HUES6 (cell line): ENCODE data around the gene RNF144A.
"Not testable (repeated sequence)": the region's sequence is repeated elsewhere in the genome, so short reads cannot be mapped to it uniquely, and the experiment has no call there.

Experiments
- H3K27ac ChIP-seq: 2 replicates; pipeline ENCODE4 v1.7.0; 2013; ENCODE audit warnings: low read depth, mild to moderate bottlenecking, low read length, inconsistent platforms
- H3K27me3 ChIP-seq: 2 replicates; pipeline ENCODE4 v1.6.1; 2013; ENCODE audit warnings: low read length; ENCODE audit not compliant: control insufficient read depth, insufficient read depth
- H3K36me3 ChIP-seq: 2 replicates; pipeline ENCODE4 v1.6.1; 2013; ENCODE audit warnings: low read length; ENCODE audit not compliant: control insufficient read depth, insufficient read depth
- H3K4me1 ChIP-seq: 2 replicates; pipeline ENCODE4 v1.6.1; 2013; ENCODE audit warnings: low read length; ENCODE audit not compliant: control insufficient read depth, insufficient read depth
- H3K4me3 ChIP-seq: 2 replicates; pipeline ENCODE4 v1.5.1; 2013; ENCODE audit warnings: low read depth, low read length
- H3K9ac ChIP-seq: one replicate; pipeline ENCODE4 v1.6.1; 2013; ENCODE audit warnings: mild to moderate bottlenecking, low read length
- H3K9me3 ChIP-seq: 2 replicates; pipeline ENCODE4 v1.6.1; 2013; ENCODE audit warnings: low read depth, low read length; ENCODE audit not compliant: control insufficient read depth, insufficient read depth

Gene RNF144A

GRCh38 chr2:6883448-6884122, 33.6 kb upstream of the RNF144A start:
- Histone ChIP-seq H3K4me3 (no peak overlapping the region), H3K9me3 (peaks cover 8% of the 10 kb centered on the region), H3K27ac (no peak overlapping the region), H3K27me3 (no peaks in the 10 kb centered on the region), H3K36me3 (no peaks in the 10 kb centered on the region), H3K9ac (no peak overlapping the region), H3K4me1 (no peaks in the 10 kb centered on the region)

GRCh38 chr2:6885551-6885950, 31.7 kb upstream of the RNF144A start:
- Histone ChIP-seq H3K4me1 (no peaks in the 10 kb centered on the region), H3K9ac (no peak overlapping the region), H3K4me3 (no peak overlapping the region), H3K27me3 (no peaks in the 10 kb centered on the region), H3K36me3 (no peaks in the 10 kb centered on the region), H3K9me3 (peaks cover under 1% of the 10 kb centered on the region; the same call in 1 of the 2 replicates), H3K27ac (no peak overlapping the region)

- H3K4me3 ChIP-seq: no peak overlapping the region
- H3K9ac ChIP-seq: no peak overlapping the region
- H3K27ac ChIP-seq: no peak overlapping the region
- H3K9me3 ChIP-seq: no peaks in the 10 kb centered on the region
- no peaks in the 10 kb centered on the region for H3K36me3 ChIP-seq
- no peaks in the 10 kb centered on the region for H3K27me3 ChIP-seq
- no peaks in the 10 kb centered on the region for H3K4me1 ChIP-seq
Measured at GRCh38 chr2:6885968-6886367, 31.2 kb upstream of the RNF144A start.

DNA sequence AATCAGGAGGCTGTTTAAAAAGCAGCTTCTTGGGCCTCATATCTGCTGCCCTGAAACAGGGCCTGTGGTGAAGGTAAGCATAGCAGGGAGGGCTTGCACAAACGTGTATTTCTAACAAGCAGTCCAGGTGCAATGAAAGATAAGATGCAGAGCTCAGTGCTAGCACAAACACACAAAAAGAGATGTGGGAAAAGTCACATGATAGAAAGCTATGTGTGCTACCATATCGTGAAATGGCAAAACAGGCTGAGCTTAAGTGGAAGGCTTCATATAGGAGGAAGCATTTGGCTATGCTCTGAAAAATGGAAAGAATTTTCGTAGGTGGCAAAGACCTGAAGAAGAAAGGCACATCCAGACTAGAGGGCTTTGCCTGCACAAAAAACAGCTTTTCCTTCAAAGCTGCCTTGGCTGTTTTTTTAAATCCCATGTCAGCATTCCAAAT, 29.4 kb upstream of the RNF144A start:
- no peaks in the 10 kb centered on the region for H3K36me3 ChIP-seq
- H3K9ac ChIP-seq: no peak overlapping the region
- no peaks in the 10 kb centered on the region for H3K4me1 ChIP-seq
- H3K27ac ChIP-seq: no peak overlapping the region
- no peaks in the 10 kb centered on the region for H3K9me3 ChIP-seq
- no peaks in the 10 kb centered on the region for H3K27me3 ChIP-seq
- H3K4me3 ChIP-seq: no peak overlapping the region

- no peak overlapping the region for H3K4me3 ChIP-seq
- H3K9me3 ChIP-seq: no peaks in the 10 kb centered on the region
- no peak overlapping the region for H3K9ac ChIP-seq
- H3K27ac ChIP-seq: no peak overlapping the region
- H3K27me3 ChIP-seq: no peaks in the 10 kb centered on the region
- H3K36me3 ChIP-seq: no peaks in the 10 kb centered on the region
- H3K4me1 ChIP-seq: no peaks in the 10 kb centered on the region
Measured at GRCh38 chr2:6888724-6889123, 28.5 kb upstream of the RNF144A start.

GRCh38 chr2:6893876-6894482, 23.2 kb upstream of the RNF144A start:
- Histone ChIP-seq H3K27ac (no peak overlapping the region), H3K4me3 (no peak overlapping the region), H3K27me3 (no peaks in the 10 kb centered on the region), H3K9me3 (no peaks in the 10 kb centered on the region), H3K9ac (no peak overlapping the region), H3K4me1 (no peaks in the 10 kb centered on the region), H3K36me3 (no peaks in the 10 kb centered on the region)

DNA sequence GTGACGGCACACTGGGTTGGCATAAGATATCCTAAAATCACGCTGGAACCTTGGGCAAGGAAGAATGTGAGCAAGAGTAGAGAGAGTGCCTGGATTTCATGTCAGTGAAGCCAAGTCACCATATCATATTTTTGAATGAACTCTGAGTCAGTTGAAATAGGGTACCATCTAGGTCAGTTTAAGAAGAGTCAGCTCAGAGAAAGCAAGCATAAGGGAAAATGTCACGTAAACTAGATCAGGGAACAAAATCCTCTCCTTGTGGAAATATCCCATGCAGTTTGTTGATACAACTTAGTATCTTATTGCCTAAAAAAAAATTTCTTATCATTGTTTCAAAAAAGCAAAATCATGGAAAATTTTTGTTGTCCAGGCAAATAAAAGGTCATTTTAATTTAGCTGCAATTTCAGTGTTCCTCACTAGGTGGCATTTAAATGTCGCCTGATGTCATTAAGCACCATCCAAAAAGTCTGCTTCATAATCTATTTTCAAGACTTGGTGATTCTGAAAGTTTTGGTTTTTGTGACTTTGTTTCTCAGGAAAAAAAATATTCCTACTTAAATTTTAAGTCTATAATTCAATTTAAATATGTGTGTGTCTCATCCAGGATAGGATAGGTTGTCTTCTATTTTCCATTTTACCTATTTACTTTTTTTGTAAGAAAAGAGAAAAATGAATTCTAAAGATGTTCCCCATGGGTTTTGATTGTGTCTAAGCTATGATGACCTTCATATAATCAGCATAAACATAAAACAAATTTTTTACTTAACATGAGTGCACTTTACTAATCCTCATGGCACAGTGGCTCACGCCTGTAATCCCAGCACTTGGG, 20.1 kb upstream of the RNF144A start:
- Histone ChIP-seq H3K36me3 (no peaks in the 10 kb centered on the region), H3K9me3 (no peaks in the 10 kb centered on the region), H3K4me1 (no peaks in the 10 kb centered on the region), H3K9ac (no peak overlapping the region), H3K27me3 (no peaks in the 10 kb centered on the region), H3K27ac (no peak overlapping the region), H3K4me3 (no peak overlapping the region)

DNA sequence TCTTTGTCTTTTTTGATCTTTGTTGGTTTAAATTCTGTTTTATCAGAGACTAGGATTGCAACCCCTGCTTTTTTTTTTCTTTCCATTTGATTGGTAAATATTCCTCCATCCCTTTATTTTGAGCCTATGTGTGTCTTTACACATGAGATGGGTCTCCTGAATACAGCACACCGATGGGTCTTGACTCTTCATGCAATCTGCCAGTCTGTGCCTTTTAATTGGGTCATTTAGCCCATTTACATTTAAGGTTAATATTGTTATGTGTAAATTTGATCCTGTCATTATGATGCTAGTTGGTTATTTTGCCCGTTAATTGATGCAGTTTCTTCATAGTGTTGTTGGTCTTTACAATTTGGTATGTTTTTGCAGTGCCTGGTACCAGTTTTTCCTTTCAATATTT, 14.6 kb upstream of the RNF144A start:
- H3K4me1 ChIP-seq, H3K27me3 ChIP-seq, H3K27ac ChIP-seq, H3K9ac ChIP-seq, H3K36me3 ChIP-seq, H3K4me3 ChIP-seq, H3K9me3 ChIP-seq: not testable (repeated sequence)

DNA sequence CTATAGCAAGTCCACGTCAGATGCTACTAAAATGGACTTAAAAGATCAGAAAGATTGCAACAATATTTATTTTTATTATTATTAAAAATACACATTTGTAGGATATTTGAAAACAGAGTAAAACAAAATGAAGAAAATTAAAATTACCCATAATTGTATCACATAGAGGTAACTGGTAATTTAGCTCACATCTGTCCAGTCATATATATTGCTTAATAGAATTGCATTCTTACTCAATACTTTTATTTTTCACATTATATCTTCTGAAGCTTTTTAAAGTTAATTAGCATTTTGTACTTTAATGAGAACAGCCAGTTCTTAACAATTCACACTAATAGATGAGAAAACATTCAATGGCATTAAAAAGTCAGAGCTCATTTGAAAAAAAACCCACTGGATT, 11.5 kb upstream of the RNF144A start:
- Histone ChIP-seq H3K9me3 (peaks cover 4% of the 10 kb centered on the region; the same call in 1 of the 2 replicates), H3K4me3 (no peak overlapping the region), H3K27ac (no peak overlapping the region), H3K9ac (no peak overlapping the region), H3K36me3 (no peaks in the 10 kb centered on the region), H3K4me1 (no peaks in the 10 kb centered on the region), H3K27me3 (0 out of 2 replicates have a peak, but pooled peaks cover 3% of the 10 kb centered on the region)

DNA sequence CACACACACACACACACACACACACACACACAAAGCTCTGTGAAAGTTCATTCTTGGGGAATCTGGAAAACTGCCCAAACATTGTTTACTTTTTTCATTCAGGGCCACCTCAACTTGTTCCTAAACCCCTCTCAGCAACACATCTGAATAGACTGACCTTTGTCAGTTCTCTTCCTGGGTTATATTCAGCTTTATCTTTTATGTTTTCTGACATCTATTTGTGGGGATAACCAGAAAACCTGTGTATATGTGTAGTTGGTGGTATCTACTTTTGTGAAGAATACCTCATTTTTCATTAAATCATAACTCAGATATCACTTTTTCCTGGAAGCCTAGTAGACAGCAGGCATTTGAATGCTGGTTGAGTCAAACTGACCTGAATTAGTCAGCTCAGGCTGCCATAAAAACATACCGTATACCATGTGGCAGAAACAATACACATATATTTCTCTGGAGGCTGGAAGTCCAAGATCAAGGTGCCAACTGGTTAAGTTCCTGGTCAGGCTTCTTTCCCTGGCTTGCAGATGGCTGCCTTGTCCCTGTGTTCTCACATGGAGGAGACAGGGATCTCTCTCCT, 11.0 kb upstream of the RNF144A start:
- Histone ChIP-seq H3K27ac (no peak overlapping the region), H3K27me3 (0 out of 2 replicates have a peak, but pooled peaks cover 3% of the 10 kb centered on the region), H3K9ac (no peak overlapping the region), H3K9me3 (peaks cover 4% of the 10 kb centered on the region; the same call in 1 of the 2 replicates), H3K4me3 (no peak overlapping the region), H3K4me1 (no peaks in the 10 kb centered on the region), H3K36me3 (no peaks in the 10 kb centered on the region)
